Chondrocyte (in vitro differentiated cells): ENCODE measurements around the gene RNF13. TPM values are rescaled to one million over a fixed set of nuclear protein-coding genes. Genes with fewer than 3 reads are reported as not detected.

ENCODE experiments used
- DNase-seq: peaks from one replicate; pipeline ENCODE4 v3.0.0; 2021; ENCODE audit warnings: mixed read lengths, low spot score
- H3K27ac Mint-ChIP-seq: one replicate; pipeline ENCODE4 v1.8.0; 2021; ENCODE audit warnings: mild to moderate bottlenecking, moderate library complexity, mixed read lengths; ENCODE audit not compliant: unreplicated experiment
- H3K27me3 Mint-ChIP-seq: 2 replicates; pipeline ENCODE4 v1.8.0; 2021; ENCODE audit warnings: low read depth, mixed read lengths
- H3K36me3 Mint-ChIP-seq: 2 replicates; pipeline ENCODE4 v1.8.0; 2021; ENCODE audit warnings: low read depth, mixed read lengths
- H3K4me1 Mint-ChIP-seq: 2 replicates; pipeline ENCODE4 v1.8.0; 2021; ENCODE audit warnings: low read depth, mild to moderate bottlenecking, mixed read lengths
- H3K4me3 Mint-ChIP-seq: one replicate; pipeline ENCODE4 v1.8.0; 2021; ENCODE audit warnings: mild to moderate bottlenecking, moderate library complexity, mixed read lengths; ENCODE audit not compliant: unreplicated experiment
- H3K9me3 Mint-ChIP-seq: 2 replicates; pipeline ENCODE4 v1.8.0; 2021; ENCODE audit warnings: low read depth, mixed read lengths
- CTCF ChIP-seq: fragments of 200-600 bp; sonication (generic); IDR thresholded peaks from 2 replicates; pipeline ENCODE4 v1.5.0; 2021; ENCODE audit warnings: antibody characterized with exemption, mild to moderate bottlenecking, moderate library complexity
- total RNA-seq: library from RNA; stranded (reverse); gene quantifications from 3 replicates; pipeline ENCODE4 v1.2.1, GENCODE V29; 2021

Gene RNF13
- total RNA-seq, 1 donor from 2014 or later = 43.1 TPM

- TF ChIP-seq CTCF = no peak
- Mint-ChIP-seq H3K36me3 (peaks cover 20% of the 10 kb centered on the region), H3K27me3 (no peaks in the 10 kb centered on the region), H3K9me3 (no peaks in the 10 kb centered on the region), H3K4me3 (no peak overlapping the region), H3K27ac (no peak overlapping the region), H3K4me1 (no peaks in the 10 kb centered on the region)
- no peak for DNase-seq
These were observed 104.2 kb downstream of the RNF13 start for GRCh38 chr3:149917124-149917667.

DNA sequence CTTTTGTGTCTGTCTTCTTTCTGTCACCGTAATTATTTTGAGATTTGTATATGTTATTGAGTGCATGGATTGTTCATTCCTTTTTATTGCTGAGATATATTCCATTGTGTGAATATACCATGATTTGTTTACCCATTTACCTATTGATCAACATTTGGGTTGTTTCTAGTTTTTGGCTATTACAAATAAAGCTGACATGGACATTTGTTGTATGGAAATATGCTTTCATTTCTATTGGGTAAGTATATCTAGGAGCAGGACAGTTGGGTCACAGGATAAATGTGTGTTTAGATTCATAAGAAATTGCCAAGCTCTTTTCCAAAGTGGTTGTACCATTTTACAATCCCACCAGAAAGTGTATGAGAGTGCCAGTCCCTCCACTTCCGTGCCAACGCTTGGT lies 106.5 kb downstream of the RNF13 start:
- Mint-ChIP-seq H3K4me1 (no peaks in the 10 kb centered on the region), H3K36me3 (peaks cover 18% of the 10 kb centered on the region), H3K4me3 (no peak overlapping the region), H3K9me3 (no peaks in the 10 kb centered on the region), H3K27ac (no peak overlapping the region), H3K27me3 (no peaks in the 10 kb centered on the region)
- no peak for DNase-seq
- TF ChIP-seq CTCF = no peak

DNA sequence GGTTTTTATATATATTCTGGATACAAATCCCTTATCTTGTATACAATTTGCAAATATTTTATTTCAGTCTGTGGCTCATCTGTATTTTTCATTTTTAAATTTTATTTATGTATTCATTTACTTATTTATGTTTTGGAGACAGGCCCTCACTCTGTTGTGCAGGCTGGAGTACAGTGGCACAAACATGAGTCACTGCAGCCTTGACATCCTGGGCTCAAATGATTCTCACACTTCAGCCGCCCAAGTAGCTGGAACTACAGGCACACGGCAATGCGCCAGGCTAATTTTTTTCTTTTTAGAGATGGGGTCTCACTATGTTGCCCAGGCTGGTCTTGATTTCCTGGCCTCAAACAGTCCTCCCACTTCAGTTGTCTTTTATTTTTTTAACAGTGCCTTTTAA lies 107.1 kb downstream of the RNF13 start:
- Mint-ChIP-seq H3K9me3 (no peaks in the 10 kb centered on the region), H3K4me1 (no peaks in the 10 kb centered on the region), H3K27me3 (no peaks in the 10 kb centered on the region), H3K27ac (no peak overlapping the region), H3K36me3 (peaks cover 18% of the 10 kb centered on the region), H3K4me3 (no peak overlapping the region)
- DNase-seq = no peak
- no peak for TF ChIP-seq CTCF

- Mint-ChIP-seq H3K27me3 (no peaks in the 10 kb centered on the region), H3K9me3 (no peaks in the 10 kb centered on the region), H3K27ac (no peak overlapping the region), H3K4me1 (peaks cover 27% of the 10 kb centered on the region), H3K36me3 (peaks cover 11% of the 10 kb centered on the region), H3K4me3 (no peak overlapping the region)
- DNase-seq = no peak
- TF ChIP-seq CTCF = no peak
These were observed 120.0 kb downstream of the RNF13 start for GRCh38 chr3:149933008-149933407.

GRCh38 chr3:149933858-149934257 lies 120.8 kb downstream of the RNF13 start:
- DNase-seq = no peak
- no peak overlapping the region for H3K27ac Mint-ChIP-seq
- peaks cover 4% of the 10 kb centered on the region for H3K9me3 Mint-ChIP-seq
- H3K27me3 Mint-ChIP-seq = no peaks in the 10 kb centered on the region
- no peak for TF ChIP-seq CTCF
- peaks cover 12% of the 10 kb centered on the region for H3K36me3 Mint-ChIP-seq
- peaks cover 35% of the 10 kb centered on the region for H3K4me1 Mint-ChIP-seq
- no peak overlapping the region for H3K4me3 Mint-ChIP-seq
